Neural progenitor cell (in vitro differentiated cells): ENCODE results near the gene MYBPC1.
A peak's percentile ranks its signal among the peaks of the same experiment; 100 is the strongest.

ENCODE experiments used
- EZH2 ChIP-seq: fragments of 200-600 bp; sonication (generic); IDR thresholded peaks from 2 replicates; pipeline ENCODE4 v1.6.1; 2017; ENCODE audit warnings: antibody characterized with exemption, mild to moderate bottlenecking, moderate library complexity
- TF ChIP-seq, protein P1 (sequence below): fragments of 200-600 bp; sonication (generic); IDR thresholded peaks from 2 replicates; pipeline ENCODE4 v1.5.1; 2017; ENCODE audit warnings: antibody characterized with exemption, mild to moderate bottlenecking

DNA sequence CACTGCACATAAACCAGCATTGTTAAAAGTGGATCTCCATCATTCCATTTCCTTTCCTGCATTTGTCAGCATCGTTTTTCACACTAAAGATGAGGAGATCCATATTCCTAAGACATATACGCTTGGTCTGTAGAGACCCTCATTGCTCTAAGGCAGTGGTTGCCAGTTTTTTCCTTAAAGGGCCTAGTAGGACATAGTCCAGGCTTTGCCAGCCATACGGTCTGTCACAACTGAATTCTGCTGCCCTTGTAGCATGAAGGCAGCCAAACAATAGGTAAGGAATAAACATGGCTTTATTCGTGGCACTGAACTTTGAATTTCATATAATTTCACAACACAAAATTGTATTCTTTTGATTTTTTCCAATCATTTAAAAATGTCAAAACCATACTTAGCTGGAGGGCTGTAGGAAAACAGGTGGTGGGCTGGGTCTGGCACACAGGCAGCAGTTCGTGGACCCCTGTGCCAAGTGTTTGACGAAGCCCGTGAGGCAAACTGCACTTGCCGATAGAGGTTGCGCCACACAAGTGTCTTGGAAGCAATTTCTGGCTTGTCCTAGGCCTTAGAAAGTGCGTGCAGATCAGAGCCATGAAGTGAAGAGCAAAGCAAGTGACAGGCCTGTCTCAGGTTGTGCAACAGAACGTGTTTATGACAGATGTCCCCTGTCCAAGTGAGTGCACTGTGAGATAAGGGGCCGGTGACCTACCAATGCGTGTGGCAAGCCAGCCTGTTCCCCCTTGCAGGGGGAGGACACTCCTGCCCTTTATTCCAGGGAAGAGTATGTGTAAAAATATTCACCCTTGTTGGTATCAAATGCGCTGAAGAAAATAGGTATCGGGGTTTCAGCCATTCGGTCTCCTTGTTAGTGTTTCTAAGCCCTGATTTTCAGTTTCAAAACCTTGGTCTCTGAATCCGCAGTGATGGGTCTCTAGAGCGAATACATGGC is 101.8 kb downstream of the MYBPC1 start:
- TF ChIP-seq, protein P1, sequence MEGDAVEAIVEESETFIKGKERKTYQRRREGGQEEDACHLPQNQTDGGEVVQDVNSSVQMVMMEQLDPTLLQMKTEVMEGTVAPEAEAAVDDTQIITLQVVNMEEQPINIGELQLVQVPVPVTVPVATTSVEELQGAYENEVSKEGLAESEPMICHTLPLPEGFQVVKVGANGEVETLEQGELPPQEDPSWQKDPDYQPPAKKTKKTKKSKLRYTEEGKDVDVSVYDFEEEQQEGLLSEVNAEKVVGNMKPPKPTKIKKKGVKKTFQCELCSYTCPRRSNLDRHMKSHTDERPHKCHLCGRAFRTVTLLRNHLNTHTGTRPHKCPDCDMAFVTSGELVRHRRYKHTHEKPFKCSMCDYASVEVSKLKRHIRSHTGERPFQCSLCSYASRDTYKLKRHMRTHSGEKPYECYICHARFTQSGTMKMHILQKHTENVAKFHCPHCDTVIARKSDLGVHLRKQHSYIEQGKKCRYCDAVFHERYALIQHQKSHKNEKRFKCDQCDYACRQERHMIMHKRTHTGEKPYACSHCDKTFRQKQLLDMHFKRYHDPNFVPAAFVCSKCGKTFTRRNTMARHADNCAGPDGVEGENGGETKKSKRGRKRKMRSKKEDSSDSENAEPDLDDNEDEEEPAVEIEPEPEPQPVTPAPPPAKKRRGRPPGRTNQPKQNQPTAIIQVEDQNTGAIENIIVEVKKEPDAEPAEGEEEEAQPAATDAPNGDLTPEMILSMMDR: no peak
- peak; percentile 31 for TF ChIP-seq EZH2
